Activated T-helper 9 cell treated with anti-CD3 and anti-CD28 coated beads, Interleukin-2, amount 50 U/mL, for 16 hours (primary cell): ENCODE data around the gene CHRNA5.

Experiments
- DNase-seq: peaks from one replicate; pipeline ENCODE4 v3.0.0-alpha.2; 2020; ENCODE audit warnings: low read depth

Gene CHRNA5

GRCh38 chr15:78620527-78621421 is 55.5 kb downstream of the CHRNA5 start, which contains the start of gene CHRNA3:
CHRNA3 (minus strand) TSS chr15:78620996; CDS start chr15:78620794, 202 bp downstream.
- DNase-seq = no peak

GRCh38 chr15:78621810-78622402 is 56.6 kb downstream of the CHRNA5 start:
- DNase-seq = no peak

GRCh38 chr15:78623786-78624497 is 58.6 kb downstream of the CHRNA5 start:
- DNase-seq = no peak

GRCh38 chr15:78624651-78625590 is 59.6 kb downstream of the CHRNA5 start:
- no peak for DNase-seq

- DNase-seq = no peak
Observed at GRCh38 chr15:78625606-78626280, 60.4 kb downstream of the CHRNA5 start.

GRCh38 chr15:78626381-78626995 is 61.2 kb downstream of the CHRNA5 start:
- DNase-seq = no peak

GRCh38 chr15:78627348-78627747 is 62.0 kb downstream of the CHRNA5 start:
- no peak for DNase-seq

- no peak for DNase-seq
Observed at GRCh38 chr15:78628227-78628626, 62.9 kb downstream of the CHRNA5 start.

- no peak for DNase-seq
Observed at GRCh38 chr15:78629031-78629715, 63.9 kb downstream of the CHRNA5 start.

GRCh38 chr15:78629716-78630065 is 64.4 kb downstream of the CHRNA5 start:
- no peak for DNase-seq

GRCh38 chr15:78630886-78631633 is 65.7 kb downstream of the CHRNA5 start:
- DNase-seq = no peak

GRCh38 chr15:78633348-78633747 is 68.0 kb downstream of the CHRNA5 start:
- DNase-seq = no peak

GRCh38 chr15:78634210-78635145 is 69.2 kb downstream of the CHRNA5 start:
- no peak for DNase-seq

GRCh38 chr15:78635346-78635745 is 70.0 kb downstream of the CHRNA5 start:
- DNase-seq = no peak

GRCh38 chr15:78636378-78636859 is 71.1 kb downstream of the CHRNA5 start:
- no peak for DNase-seq

- DNase-seq = no peak
Observed at GRCh38 chr15:78637776-78638435, 72.6 kb downstream of the CHRNA5 start.

- no peak for DNase-seq
Observed at GRCh38 chr15:78638658-78639314, 73.5 kb downstream of the CHRNA5 start.
